ENCODE measurements around the gene PROB1. TPM values are rescaled to one million over a fixed set of nuclear protein-coding genes. Genes with fewer than 3 reads are reported as not detected.

The PROB1 gene
- total and polyA plus RNA-seq, 9 of the 15 experiments (the other 6 are each of a cell fraction or from before 2014, with no cell fraction given) = 0.01 to 1.8 (median 0.47) TPM

GRCh38 chr5:139403787-139404483 lies 9.0 kb upstream of the PROB1 start, which contains the start of gene SPATA24 (continued):
- TF ChIP-seq, protein P1, sequence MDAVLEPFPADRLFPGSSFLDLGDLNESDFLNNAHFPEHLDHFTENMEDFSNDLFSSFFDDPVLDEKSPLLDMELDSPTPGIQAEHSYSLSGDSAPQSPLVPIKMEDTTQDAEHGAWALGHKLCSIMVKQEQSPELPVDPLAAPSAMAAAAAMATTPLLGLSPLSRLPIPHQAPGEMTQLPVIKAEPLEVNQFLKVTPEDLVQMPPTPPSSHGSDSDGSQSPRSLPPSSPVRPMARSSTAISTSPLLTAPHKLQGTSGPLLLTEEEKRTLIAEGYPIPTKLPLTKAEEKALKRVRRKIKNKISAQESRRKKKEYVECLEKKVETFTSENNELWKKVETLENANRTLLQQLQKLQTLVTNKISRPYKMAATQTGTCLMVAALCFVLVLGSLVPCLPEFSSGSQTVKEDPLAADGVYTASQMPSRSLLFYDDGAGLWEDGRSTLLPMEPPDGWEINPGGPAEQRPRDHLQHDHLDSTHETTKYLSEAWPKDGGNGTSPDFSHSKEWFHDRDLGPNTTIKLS (IDR thresholded peaks at IDR 0.05; ENCODE audit: borderline replicate concordance, low read depth) = peak; percentile 63
- peak; percentile 21 for TF ChIP-seq HMGN3 (IDR thresholded peaks at IDR 0.05; ENCODE audit: borderline replicate concordance, extremely low read depth, insufficient read length, low read depth, low read length)
- peak; percentile 66 for TF ChIP-seq MGA (IDR thresholded peaks at IDR 0.05)
- no peak for TF ChIP-seq PRPF4 (IDR thresholded peaks at IDR 0.05; ENCODE audit: insufficient read depth, low read depth, low read length, poor library complexity, severe bottlenecking)
- TF ChIP-seq JUND (IDR thresholded peaks at IDR 0.05; ENCODE audit: borderline replicate concordance, low read depth, low read length) = peak; percentile 81
- no peak; the same call in 2 of the 3 replicates for TF ChIP-seq JUND (tag; IDR thresholded peaks at IDR 0.05; ENCODE audit: borderline replicate concordance, low read depth, low read length)
- TF ChIP-seq ZNF134 (CRISPR knock-in tag; conservative IDR thresholded peaks at IDR 0.05) = no peak
- TF ChIP-seq NONO (IDR thresholded peaks at IDR 0.05; ENCODE audit: low read depth in 2 of 2, low read length in 1 of 2) = 0 out of 4 replicates have a peak, but pooled peaks of 1 of the 2 experiments have one; percentile 43
- TF ChIP-seq, protein P2, sequence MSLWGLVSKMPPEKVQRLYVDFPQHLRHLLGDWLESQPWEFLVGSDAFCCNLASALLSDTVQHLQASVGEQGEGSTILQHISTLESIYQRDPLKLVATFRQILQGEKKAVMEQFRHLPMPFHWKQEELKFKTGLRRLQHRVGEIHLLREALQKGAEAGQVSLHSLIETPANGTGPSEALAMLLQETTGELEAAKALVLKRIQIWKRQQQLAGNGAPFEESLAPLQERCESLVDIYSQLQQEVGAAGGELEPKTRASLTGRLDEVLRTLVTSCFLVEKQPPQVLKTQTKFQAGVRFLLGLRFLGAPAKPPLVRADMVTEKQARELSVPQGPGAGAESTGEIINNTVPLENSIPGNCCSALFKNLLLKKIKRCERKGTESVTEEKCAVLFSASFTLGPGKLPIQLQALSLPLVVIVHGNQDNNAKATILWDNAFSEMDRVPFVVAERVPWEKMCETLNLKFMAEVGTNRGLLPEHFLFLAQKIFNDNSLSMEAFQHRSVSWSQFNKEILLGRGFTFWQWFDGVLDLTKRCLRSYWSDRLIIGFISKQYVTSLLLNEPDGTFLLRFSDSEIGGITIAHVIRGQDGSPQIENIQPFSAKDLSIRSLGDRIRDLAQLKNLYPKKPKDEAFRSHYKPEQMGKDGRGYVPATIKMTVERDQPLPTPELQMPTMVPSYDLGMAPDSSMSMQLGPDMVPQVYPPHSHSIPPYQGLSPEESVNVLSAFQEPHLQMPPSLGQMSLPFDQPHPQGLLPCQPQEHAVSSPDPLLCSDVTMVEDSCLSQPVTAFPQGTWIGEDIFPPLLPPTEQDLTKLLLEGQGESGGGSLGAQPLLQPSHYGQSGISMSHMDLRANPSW (CRISPR knock-in tag; IDR thresholded peaks at IDR 0.05) = 0 out of 2 replicates have a peak, but pooled peaks have one; percentile 62
